BJ (cell line): ENCODE data around the gene NOXO1. TPM values are rescaled to one million over a fixed set of nuclear protein-coding genes. Genes with fewer than 3 reads are reported as not detected.
A peak's percentile ranks its signal among the peaks of the same experiment; 100 is the strongest.

ENCODE experiments used
- CTCF ChIA-PET: fragments of 350-600 bp; formaldehyde crosslinking; extraction: SDS; loops from one replicate; lab custom pipeline; 2021; ENCODE audit warnings: antibody characterized with exemption, inconsistent platforms; lab: Yijun Ruan, JAX
- POLR2A ChIA-PET: fragments of 300-600 bp; sonication (Branson Sonifier 250); formaldehyde crosslinking; extraction: SDS; loops from one replicate; lab custom pipeline; 2021; ENCODE audit warnings: antibody characterized with exemption; lab: Charles Lee
- DNase-seq: peaks from one replicate; pipeline ENCODE4 v3.0.0-alpha.2; 2011; ENCODE audit warnings: low read depth
- H3K27me3 ChIP-seq: 2 replicates; pipeline ENCODE4 v1.6.0; 2011; ENCODE audit warnings: low read length; ENCODE audit not compliant: control insufficient read depth, insufficient read depth
- H3K36me3 ChIP-seq: 2 replicates; pipeline ENCODE4 v1.5.1; 2011; ENCODE audit warnings: low read length; ENCODE audit not compliant: control insufficient read depth, insufficient read depth
- H3K4me3 ChIP-seq: 2 replicates; pipeline ENCODE4 v1.5.1; 2011; ENCODE audit warnings: low read depth, mild to moderate bottlenecking, control low read depth, low read length
- CTCF ChIP-seq: IDR thresholded peaks from 2 replicates; pipeline ENCODE4 v1.5.1; 2011; ENCODE audit warnings: low read depth, mild to moderate bottlenecking, control low read depth, inconsistent platforms, low read length, moderate library complexity; ENCODE audit not compliant: insufficient read depth
- polyA plus RNA-seq: library from polyadenylated mRNA; depleted of rRNA; stranded (reverse); fragments of >200 nt; gene quantifications from 2 replicates; pipeline ENCODE4 v1.2.3, GENCODE V29; 2011

Gene NOXO1
- polyA plus RNA-seq, 1 experiment: 0.17 TPM

DNA sequence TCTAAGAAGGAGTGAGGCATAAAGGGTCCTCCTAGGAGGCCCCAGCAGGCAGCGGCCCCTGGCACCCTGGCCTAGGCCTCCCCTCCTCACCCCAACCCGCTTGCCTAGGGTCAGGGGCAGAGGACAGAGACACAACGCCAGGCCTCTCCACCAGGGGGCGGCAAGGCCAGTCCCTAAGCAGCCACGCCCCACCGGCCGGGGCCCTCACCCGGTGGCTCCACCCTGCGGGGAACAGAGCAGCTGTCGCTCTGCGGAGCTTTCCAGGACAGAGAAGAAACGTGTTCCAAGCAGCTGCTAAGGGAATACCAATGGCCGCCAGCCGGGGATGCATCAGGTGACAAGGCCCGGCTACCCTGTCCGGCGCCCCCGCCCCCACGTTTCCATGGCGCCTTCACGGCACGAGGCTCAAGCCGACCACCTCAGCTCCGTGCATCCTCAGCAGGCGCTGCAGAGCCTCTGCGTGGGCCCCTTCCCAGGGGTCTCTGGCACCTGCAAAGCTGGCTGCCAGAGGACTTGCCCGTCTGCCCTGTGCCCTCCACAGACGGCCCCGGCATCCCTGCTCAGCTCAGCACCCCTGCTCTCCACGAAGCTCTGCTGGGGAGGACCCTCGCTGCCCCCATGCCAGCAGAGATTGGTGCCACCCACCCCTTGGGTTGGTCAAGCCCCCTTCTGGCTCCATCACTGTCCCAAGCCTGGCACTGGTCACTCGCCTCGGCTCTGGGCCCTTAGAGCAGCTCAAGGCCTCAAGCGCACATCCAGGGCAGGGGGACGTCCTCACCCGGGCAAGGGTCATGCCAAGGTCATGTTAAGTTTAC, 22.8 kb upstream of the NOXO1 start:
- POLR2A ChIA-PET: no interaction called here
- Histone ChIP-seq H3K36me3 (peaks cover 50% of the 10 kb centered on the region), H3K27me3 (no peaks in the 10 kb centered on the region), H3K4me3 (no peak overlapping the region)
- TF ChIP-seq CTCF: peak; percentile 98
- CTCF ChIA-PET: interaction anchor here (0.6 to 4.1 kb wide), 29 partner anchors 8 to 156 kb away, joined by 3 to 30 read pairs (median 4); partner anchors contain the start of genes MSRB1, NPW, NTHL1 and PKD1
- DNase-seq: peak; percentile 12

DNA sequence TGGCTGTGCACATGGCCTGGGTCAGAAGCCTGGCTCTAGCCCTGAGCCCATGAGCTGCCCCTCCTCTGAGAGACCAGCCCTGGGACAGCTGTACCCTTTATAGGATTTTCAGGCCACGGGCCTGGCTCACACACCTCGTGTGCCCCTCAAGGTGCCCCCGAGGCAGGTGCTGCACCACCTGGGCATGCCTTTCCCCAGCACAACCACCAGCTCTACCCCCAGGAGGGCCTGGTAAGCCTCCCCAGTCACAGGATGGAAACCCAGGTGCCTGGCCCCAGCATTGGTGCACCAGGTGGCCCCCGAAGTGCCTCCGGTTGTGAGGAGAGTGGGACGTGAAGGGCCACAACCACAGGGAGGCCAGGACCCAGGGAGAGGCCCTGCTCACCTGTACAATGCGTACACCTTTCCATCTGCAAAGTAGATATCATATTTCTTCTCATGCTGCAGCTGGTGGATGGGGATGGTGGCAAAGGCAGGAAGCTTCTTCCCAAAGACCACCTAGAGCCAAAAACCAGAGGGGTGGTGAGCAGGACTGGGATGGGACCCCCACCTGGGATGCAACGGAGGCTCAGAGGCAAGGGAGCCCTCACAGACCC, 22.1 kb upstream of the NOXO1 start:
- ChIA-PET POLR2A (no interaction called here), CTCF (interaction anchor here (0.6 to 4.1 kb wide), 23 partner anchors 8 to 157 kb away, joined by 3 to 30 read pairs (median 4); partner anchors contain the start of genes MSRB1, NPW, NTHL1 and PKD1)
- no peak overlapping the region for H3K4me3 ChIP-seq
- no peak for TF ChIP-seq CTCF
- DNase-seq: no peak
- peaks cover 56% of the 10 kb centered on the region for H3K36me3 ChIP-seq
- no peaks in the 10 kb centered on the region for H3K27me3 ChIP-seq

- H3K4me3 ChIP-seq: no peak overlapping the region
- ChIA-PET POLR2A (no interaction called here), CTCF (interaction anchor here (0.6 to 4.1 kb wide), 10 partner anchors 7 to 150 kb away, joined by 3 to 30 read pairs (median 4); no protein-coding TSS in a partner anchor)
- peaks cover 59% of the 10 kb centered on the region for H3K36me3 ChIP-seq
- DNase-seq: no peak
- no peak for TF ChIP-seq CTCF
- no peaks in the 10 kb centered on the region for H3K27me3 ChIP-seq
Observed at GRCh38 chr16:2002406-2003230, 21.3 kb upstream of the NOXO1 start.

DNA sequence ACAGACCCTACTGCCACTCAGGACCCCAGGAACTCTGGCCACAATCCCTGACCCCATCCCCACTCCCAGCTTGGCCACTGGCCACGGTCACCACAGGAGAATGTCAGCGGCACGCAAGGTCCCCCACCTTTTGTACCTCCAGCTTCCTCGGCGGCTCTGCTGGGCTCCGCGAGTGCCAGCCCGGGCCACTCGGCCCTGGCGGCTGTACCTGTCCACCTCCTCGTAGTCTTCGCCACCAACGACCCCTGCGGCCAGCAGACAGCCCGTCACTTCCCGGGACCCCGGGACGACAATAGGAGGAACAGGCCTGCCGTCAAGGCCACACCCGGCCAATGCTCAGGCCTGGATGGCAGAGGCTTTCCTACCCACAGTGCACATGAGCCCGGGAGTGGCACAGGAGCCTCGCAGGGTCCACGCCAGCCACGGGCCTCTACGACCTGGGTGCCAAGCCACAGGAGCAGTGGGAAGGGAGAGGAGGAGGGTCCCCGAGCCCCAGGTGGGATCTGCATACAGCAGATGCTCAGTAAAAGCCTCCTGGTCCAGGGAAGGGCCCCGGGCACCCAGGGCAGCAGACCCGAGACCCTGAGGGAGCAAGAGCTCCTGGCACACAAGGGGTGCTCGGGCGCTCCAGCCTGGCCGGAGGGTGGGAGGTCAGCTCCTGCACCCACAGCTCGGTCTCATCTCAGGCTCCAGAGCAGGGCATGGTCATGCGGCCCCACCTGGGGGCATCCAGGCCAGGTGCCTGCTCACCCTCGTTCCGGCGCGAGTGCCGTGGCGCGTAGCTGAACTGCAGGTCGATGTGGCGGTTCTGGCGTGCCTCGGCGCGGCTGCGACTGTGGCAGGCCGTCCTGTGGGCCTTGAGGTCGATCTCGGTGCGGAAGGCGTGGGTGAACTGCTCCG, 20.4 kb upstream of the NOXO1 start:
- Histone ChIP-seq H3K36me3 (peaks cover 56% of the 10 kb centered on the region), H3K4me3 (no peak overlapping the region), H3K27me3 (no peaks in the 10 kb centered on the region)
- ChIA-PET POLR2A (no interaction called here), CTCF (interaction anchor here (1.2 to 4.1 kb wide), 2 partner anchors 139 to 250 kb away, joined by 3 to 30 read pairs; no protein-coding TSS in a partner anchor)
- no peak for TF ChIP-seq CTCF
- no peak for DNase-seq
